GM06990 (cell line): ENCODE data around the gene KIR2DL3.

Experiments
- DNase-seq: peaks from one replicate; pipeline ENCODE4 v3.0.0-alpha.2; 2011; ENCODE audit not compliant: insufficient read length; ENCODE audit errors: extremely low read depth
- H3K27me3 ChIP-seq: replicated peaks from 2 replicates; pipeline ENCODE4 v1.6.0; 2011; ENCODE audit warnings: low read length; ENCODE audit not compliant: control insufficient read depth, insufficient read depth
- H3K36me3 ChIP-seq: 2 replicates; pipeline ENCODE4 v1.5.1; 2011; ENCODE audit warnings: low read length; ENCODE audit not compliant: control insufficient read depth, insufficient read depth
- H3K4me3 ChIP-seq: replicated peaks from 2 replicates; pipeline ENCODE4 v1.5.1; 2011; ENCODE audit warnings: low read depth, mild to moderate bottlenecking, control low read depth, low read length
- TF ChIP-seq, protein P1 (sequence below): IDR thresholded peaks from 2 replicates; pipeline ENCODE4 v1.5.1; 2011; ENCODE audit warnings: low read length, control low read depth, mild to moderate bottlenecking, inconsistent platforms; ENCODE audit not compliant: insufficient read depth, poor library complexity, severe bottlenecking

KIR2DL3 gene

DNA sequence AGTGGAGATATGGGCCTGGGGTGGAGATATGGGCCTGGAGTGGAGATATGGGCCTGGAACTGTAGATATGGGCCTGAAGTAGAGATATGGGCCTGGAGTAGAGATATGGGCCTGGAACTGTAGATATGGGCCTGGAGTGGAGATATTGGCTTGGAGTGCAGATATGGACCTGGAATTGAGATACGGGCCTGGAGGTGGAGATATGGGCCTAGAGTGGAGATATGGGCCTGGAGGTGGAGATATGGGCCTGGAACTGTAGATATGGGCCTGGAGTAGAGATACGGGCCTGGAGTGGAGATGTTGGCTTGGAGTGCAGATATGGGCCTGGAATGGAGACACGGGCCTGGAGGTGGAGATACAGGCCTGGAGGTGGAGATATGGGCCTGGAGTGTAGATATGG, 13.7 kb upstream of the KIR2DL3 start:
- Histone ChIP-seq H3K36me3 (no peaks in the 10 kb centered on the region), H3K27me3 (no peaks in the 10 kb centered on the region; the same call in 1 of the 2 replicates), H3K4me3 (no peak overlapping the region)
- TF ChIP-seq, protein P1, sequence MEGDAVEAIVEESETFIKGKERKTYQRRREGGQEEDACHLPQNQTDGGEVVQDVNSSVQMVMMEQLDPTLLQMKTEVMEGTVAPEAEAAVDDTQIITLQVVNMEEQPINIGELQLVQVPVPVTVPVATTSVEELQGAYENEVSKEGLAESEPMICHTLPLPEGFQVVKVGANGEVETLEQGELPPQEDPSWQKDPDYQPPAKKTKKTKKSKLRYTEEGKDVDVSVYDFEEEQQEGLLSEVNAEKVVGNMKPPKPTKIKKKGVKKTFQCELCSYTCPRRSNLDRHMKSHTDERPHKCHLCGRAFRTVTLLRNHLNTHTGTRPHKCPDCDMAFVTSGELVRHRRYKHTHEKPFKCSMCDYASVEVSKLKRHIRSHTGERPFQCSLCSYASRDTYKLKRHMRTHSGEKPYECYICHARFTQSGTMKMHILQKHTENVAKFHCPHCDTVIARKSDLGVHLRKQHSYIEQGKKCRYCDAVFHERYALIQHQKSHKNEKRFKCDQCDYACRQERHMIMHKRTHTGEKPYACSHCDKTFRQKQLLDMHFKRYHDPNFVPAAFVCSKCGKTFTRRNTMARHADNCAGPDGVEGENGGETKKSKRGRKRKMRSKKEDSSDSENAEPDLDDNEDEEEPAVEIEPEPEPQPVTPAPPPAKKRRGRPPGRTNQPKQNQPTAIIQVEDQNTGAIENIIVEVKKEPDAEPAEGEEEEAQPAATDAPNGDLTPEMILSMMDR = no peak
- DNase-seq = no peak

DNA sequence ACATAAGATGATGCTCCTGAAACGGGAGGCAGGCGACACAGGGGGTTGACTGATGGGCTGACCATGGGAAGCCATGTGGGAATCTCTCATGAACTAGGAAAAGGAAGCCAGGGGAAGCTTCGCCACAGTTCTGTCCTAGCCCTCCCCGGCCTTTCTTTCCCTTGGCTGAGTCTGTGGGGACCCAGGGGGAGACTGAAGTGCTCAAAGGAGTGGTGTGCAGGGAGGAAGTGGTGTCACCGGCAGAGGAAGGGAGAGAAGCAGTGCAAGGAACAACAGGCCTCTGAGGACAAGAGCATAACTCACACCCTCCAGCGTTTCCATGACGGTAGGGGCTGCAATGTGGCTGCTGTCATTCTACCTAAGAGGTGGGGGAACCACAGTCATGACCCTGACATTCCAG, 13.0 kb upstream of the KIR2DL3 start:
- H3K36me3 ChIP-seq = no peaks in the 10 kb centered on the region
- no peaks in the 10 kb centered on the region; the same call in 1 of the 2 replicates for H3K27me3 ChIP-seq
- TF ChIP-seq, protein P1 = no peak
- no peak overlapping the region for H3K4me3 ChIP-seq
- no peak for DNase-seq

DNA sequence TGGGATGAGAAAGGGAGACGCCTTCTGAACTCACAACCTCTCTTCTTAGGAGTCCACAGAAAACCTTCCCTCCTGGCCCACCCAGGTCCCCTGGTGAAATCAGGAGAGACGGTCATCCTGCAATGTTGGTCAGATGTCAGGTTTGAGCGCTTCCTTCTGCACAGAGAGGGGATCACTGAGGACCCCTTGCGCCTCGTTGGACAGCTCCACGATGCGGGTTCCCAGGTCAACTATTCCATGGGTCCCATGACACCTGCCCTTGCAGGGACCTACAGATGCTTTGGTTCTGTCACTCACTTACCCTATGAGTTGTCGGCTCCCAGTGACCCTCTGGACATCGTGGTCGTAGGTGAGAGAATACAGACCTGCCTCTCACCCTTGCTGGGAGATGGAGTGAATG, 10.8 kb upstream of the KIR2DL3 start:
- no peak overlapping the region for H3K4me3 ChIP-seq
- no peaks in the 10 kb centered on the region; the same call in none of the 2 replicates for H3K27me3 ChIP-seq
- no peak for DNase-seq
- TF ChIP-seq, protein P1 = no peak
- no peaks in the 10 kb centered on the region for H3K36me3 ChIP-seq

DNA sequence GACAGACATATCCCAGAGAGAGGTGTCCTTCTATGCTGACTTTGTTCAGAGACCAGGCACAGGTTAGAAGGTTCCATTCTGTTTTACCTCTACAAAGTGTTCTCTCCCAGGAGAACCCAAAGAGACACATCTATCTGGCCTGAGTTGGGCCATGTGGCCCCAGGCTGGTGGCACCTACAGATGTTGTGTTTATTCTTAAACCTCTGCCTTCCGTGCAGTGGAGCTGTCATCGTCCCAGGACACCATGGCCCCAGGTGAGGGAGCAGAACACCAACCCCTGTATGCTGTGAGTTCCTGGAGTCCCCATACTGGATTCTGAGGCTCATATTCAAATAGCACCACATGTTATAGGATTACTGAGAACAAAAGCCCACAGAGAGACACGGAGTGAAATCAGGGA, 10.1 kb upstream of the KIR2DL3 start:
- H3K27me3 ChIP-seq = no peaks in the 10 kb centered on the region; the same call in none of the 2 replicates
- no peak for DNase-seq
- TF ChIP-seq, protein P1 = no peak

DNA sequence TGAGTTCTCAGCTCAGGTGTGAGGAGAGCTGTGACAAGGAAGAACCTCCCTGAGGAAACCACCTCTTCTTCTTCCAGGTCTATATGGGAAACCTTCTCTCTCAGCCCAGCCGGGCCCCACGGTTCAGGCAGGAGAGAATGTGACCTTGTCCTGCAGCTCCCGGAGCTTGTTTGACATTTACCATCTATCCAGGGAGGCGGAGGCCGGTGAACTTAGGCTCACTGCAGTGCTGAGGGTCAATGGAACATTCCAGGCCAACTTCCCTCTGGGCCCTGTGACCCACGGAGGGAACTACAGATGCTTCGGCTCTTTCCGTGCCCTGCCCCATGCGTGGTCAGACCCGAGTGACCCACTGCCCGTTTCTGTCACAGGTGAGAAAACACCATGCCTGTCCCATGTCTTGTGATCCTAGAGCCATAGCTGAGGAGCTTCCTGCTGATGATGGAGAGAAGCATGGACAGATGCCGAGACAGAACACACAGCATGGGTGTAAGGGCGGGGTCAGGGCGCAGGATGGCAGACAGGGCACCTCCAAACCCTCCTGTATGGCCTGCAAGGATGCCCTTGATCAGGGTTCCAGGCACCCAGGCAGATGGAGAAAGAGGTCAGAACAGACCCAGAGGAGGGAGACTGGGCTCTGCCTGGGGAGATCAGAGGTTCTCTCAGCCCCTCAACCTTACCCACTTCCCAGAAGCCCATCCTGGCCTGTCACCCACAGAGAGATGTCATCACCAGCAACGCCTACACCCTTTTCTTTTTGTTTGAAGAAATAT, 8.7 kb upstream of the KIR2DL3 start:
- no peak for DNase-seq

More for the DNA sequence above, 10.1 kb upstream of the KIR2DL3 start:
- Histone ChIP-seq H3K4me3 (no peak overlapping the region), H3K36me3 (no peaks in the 10 kb centered on the region)

More for the DNA sequence above, 8.7 kb upstream of the KIR2DL3 start:
- TF ChIP-seq, protein P1 = no peak
- H3K4me3 ChIP-seq = no peak overlapping the region
- no peaks in the 10 kb centered on the region for H3K36me3 ChIP-seq
- H3K27me3 ChIP-seq = no peaks in the 10 kb centered on the region; the same call in none of the 2 replicates
